Activated B cell treated with CpG ODN at 0.5 μM for 24 hours (primary cell): ENCODE data around the gene ATP11A. TPM values are rescaled to one million over a fixed set of nuclear protein-coding genes. Genes with fewer than 3 reads are reported as not detected.

Experiments
- ATAC-seq: fragments of 200-7000 bp; cut with Tn5 transposase; one replicate; pipeline ENCODE4 v1.10.0; 2021; ENCODE audit warnings: low read depth, mild to moderate bottlenecking, moderate library complexity
- CTCF ChIA-PET: fragments of 350-600 bp; sonication (Branson Sonifier 250); formaldehyde crosslinking; loops from one replicate; lab custom pipeline; 2021; ENCODE audit warnings: antibody characterized with exemption; lab: Charles Lee
- POLR2A ChIA-PET: fragments of 350-600 bp; sonication (Branson Sonifier 250); formaldehyde crosslinking; loops from one replicate; lab custom pipeline; 2021; ENCODE audit warnings: antibody characterized with exemption; lab: Charles Lee
- DNase-seq: peaks from one replicate; pipeline ENCODE4 v3.0.0; 2022
- H3K27ac Mint-ChIP-seq: one replicate; pipeline ENCODE4 v1.8.0; 2020; ENCODE audit warnings: mixed read lengths
- H3K27me3 Mint-ChIP-seq: one replicate; pipeline ENCODE4 v1.8.0; 2021; ENCODE audit warnings: mixed read lengths
- H3K36me3 Mint-ChIP-seq: one replicate; pipeline ENCODE4 v1.8.0; 2021; ENCODE audit warnings: low read depth, mixed read lengths
- H3K4me1 Mint-ChIP-seq: one replicate; pipeline ENCODE4 v1.8.0; 2021; ENCODE audit warnings: mixed read lengths
- H3K4me3 Mint-ChIP-seq: one replicate; pipeline ENCODE4 v1.8.0; 2020; ENCODE audit warnings: mild to moderate bottlenecking, mixed read lengths
- H3K9me3 Mint-ChIP-seq: one replicate; pipeline ENCODE4 v1.8.0; 2020; ENCODE audit warnings: mixed read lengths
- CTCF ChIP-seq: fragments of 200-600 bp; IDR thresholded peaks from one replicate; pipeline ENCODE4 v1.8.0; 2022; ENCODE audit warnings: antibody characterized with exemption, mild to moderate bottlenecking
- intact Hi-C: fragments of 100-400 bp; cut with micrococcal nuclease; formaldehyde crosslinking; loops from one replicate; pipeline ENCODE4 v1.15.1; 2024
- total RNA-seq: library from RNA; stranded (reverse); gene quantifications from 2 replicates; pipeline ENCODE4 v1.2.3, GENCODE V29; 2022

The ATP11A gene
- total RNA-seq, 1 donor from 2014 or later: 49.6 TPM

GRCh38 chr13:112711528-112712265 lies 21.9 kb downstream of the ATP11A start:
- Mint-ChIP-seq H3K4me1 (peaks cover 13% of the 10 kb centered on the region), H3K9me3 (peaks cover 4% of the 10 kb centered on the region), H3K27me3 (no peaks in the 10 kb centered on the region), H3K4me3 (no peak overlapping the region), H3K27ac (no peak overlapping the region), H3K36me3 (peaks cover 1% of the 10 kb centered on the region)
- intact Hi-C loops: no loop called here
- DNase-seq (no peak), ATAC-seq (peak; percentile 78)
- TF ChIP-seq CTCF: no peak
- CTCF ChIA-PET: no interaction called here
- POLR2A ChIA-PET: no interaction called here

- DNase-seq (no peak), ATAC-seq (no peak)
- TF ChIP-seq CTCF: no peak
- CTCF ChIA-PET: no interaction called here
- intact Hi-C loops: no loop called here
- peaks cover 4% of the 10 kb centered on the region for H3K9me3 Mint-ChIP-seq
- peaks cover 5% of the 10 kb centered on the region for H3K36me3 Mint-ChIP-seq
- POLR2A ChIA-PET: no interaction called here
- no peaks in the 10 kb centered on the region for H3K27me3 Mint-ChIP-seq
- H3K27ac Mint-ChIP-seq: no peak overlapping the region
- peaks cover 13% of the 10 kb centered on the region for H3K4me1 Mint-ChIP-seq
- no peak overlapping the region for H3K4me3 Mint-ChIP-seq
Measured at GRCh38 chr13:112712451-112713207, 22.8 kb downstream of the ATP11A start.

- Mint-ChIP-seq H3K36me3 (peaks cover 5% of the 10 kb centered on the region), H3K27ac (no peak overlapping the region), H3K9me3 (peaks cover 4% of the 10 kb centered on the region), H3K27me3 (no peaks in the 10 kb centered on the region), H3K4me3 (no peak overlapping the region), H3K4me1 (peaks cover 13% of the 10 kb centered on the region)
- intact Hi-C loops: no loop called here
- ChIA-PET CTCF (interaction anchor here (0.6 kb wide), 1 partner anchor 231 kb away, joined by 5 read pairs; no protein-coding TSS in a partner anchor), POLR2A (no interaction called here)
- TF ChIP-seq CTCF: no peak
- ATAC-seq (no peak), DNase-seq (no peak)
Measured at GRCh38 chr13:112713517-112714253, 23.8 kb downstream of the ATP11A start.

GRCh38 chr13:112714376-112715174 lies 24.7 kb downstream of the ATP11A start:
- DNase-seq (no peak), ATAC-seq (no peak)
- TF ChIP-seq CTCF: no peak
- intact Hi-C loops: no loop called here
- CTCF ChIA-PET: no interaction called here
- POLR2A ChIA-PET: no interaction called here
- Mint-ChIP-seq H3K27me3 (no peaks in the 10 kb centered on the region), H3K4me1 (peaks cover 13% of the 10 kb centered on the region), H3K36me3 (peaks cover 7% of the 10 kb centered on the region), H3K9me3 (peaks cover 4% of the 10 kb centered on the region), H3K4me3 (no peak overlapping the region), H3K27ac (no peak overlapping the region)
